Activated T-cell treated with anti-CD3 and anti-CD28 coated beads, Interleukin-2, amount 50 U/mL, for 24 hours (primary cell): ENCODE results near the gene SMC3.
"Not testable (repeated sequence)": the region's sequence is repeated elsewhere in the genome, so short reads cannot be mapped to it uniquely, and the experiment has no call there.

Experiments
- DNase-seq: peaks from one replicate; pipeline ENCODE4 v3.0.0-alpha.2; 2020
- H3K27ac Mint-ChIP-seq: 2 replicates; pipeline ENCODE4 v1.8.0; 2020; ENCODE audit warnings: mild to moderate bottlenecking, mixed read lengths
- H3K27me3 Mint-ChIP-seq: 2 replicates; pipeline ENCODE4 v1.8.0; 2020; ENCODE audit warnings: mixed read lengths
- H3K36me3 Mint-ChIP-seq: 2 replicates; pipeline ENCODE4 v1.8.0; 2020; ENCODE audit warnings: low read depth, mixed read lengths
- H3K4me1 Mint-ChIP-seq: 2 replicates; pipeline ENCODE4 v1.8.0; 2020; ENCODE audit warnings: low read depth, mixed read lengths
- H3K4me3 Mint-ChIP-seq: 2 replicates; pipeline ENCODE4 v1.8.0; 2020; ENCODE audit warnings: mild to moderate bottlenecking, moderate library complexity, mixed read lengths
- H3K9me3 Mint-ChIP-seq: 2 replicates; pipeline ENCODE4 v1.8.0; 2020; ENCODE audit warnings: mixed read lengths

SMC3 gene

GRCh38 chr10:110591760-110592159 lies 24.3 kb downstream of the SMC3 start:
- no peak overlapping the region for H3K27ac Mint-ChIP-seq
- peaks cover 5% of the 10 kb centered on the region for H3K4me1 Mint-ChIP-seq
- H3K27me3 Mint-ChIP-seq = no peaks in the 10 kb centered on the region
- H3K36me3 Mint-ChIP-seq = peaks cover 93% of the 10 kb centered on the region
- no peak for DNase-seq
- no peaks in the 10 kb centered on the region for H3K9me3 Mint-ChIP-seq
- no peak overlapping the region for H3K4me3 Mint-ChIP-seq

GRCh38 chr10:110597476-110597875 lies 30.0 kb downstream of the SMC3 start:
- Mint-ChIP-seq H3K36me3 (peaks cover 91% of the 10 kb centered on the region), H3K4me3 (no peak overlapping the region), H3K4me1 (peaks cover 5% of the 10 kb centered on the region), H3K9me3 (no peaks in the 10 kb centered on the region), H3K27me3 (no peaks in the 10 kb centered on the region), H3K27ac (no peak overlapping the region)
- no peak for DNase-seq

DNA sequence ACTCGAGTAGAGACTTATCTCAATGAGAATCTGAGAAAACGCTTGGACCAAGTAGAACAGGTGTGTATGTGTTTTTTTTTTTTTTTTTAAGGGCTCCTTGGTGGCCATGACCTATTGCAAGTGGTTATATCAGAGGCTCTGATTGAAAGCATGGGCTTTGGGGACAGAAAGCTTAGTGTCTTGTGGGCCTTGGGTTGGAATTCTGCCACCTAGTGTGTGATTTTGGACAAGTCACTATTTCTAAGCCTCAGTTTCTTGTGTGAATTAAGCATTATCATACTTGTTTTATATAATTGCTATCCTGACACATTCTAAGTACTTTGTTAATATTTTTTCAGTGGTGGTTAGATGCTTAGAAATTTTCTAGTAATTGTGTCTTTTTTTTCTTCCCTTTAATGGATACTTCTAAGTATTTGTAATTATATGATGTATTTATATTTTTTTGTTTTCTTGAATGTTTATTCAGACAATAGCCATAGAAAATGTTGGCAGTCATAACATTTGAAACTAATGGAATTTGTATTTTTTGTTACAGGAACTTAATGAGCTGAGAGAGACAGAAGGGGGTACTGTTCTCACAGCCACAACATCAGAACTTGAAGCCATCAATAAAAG lies 33.1 kb downstream of the SMC3 start:
- Mint-ChIP-seq H3K4me1 (no peaks in the 10 kb centered on the region), H3K36me3 (peaks cover 92% of the 10 kb centered on the region), H3K27me3 (no peaks in the 10 kb centered on the region), H3K9me3 (no peaks in the 10 kb centered on the region), H3K27ac (no peak overlapping the region), H3K4me3 (no peak overlapping the region)
- no peak for DNase-seq

DNA sequence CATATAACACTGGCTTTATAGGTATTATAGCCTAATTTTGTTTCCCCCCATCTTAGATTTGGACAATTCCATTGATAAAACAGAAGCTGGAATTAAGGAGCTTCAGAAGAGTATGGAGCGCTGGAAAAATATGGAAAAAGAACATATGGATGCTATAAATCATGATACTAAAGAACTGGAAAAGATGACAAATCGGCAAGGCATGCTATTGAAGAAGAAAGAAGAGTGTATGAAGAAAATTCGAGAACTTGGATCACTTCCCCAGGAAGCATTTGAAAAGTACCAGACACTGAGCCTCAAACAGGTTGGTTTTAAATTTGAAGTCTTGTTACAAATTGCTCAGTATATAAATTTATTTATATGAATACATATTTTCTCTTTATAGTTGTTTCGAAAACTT lies 34.1 kb downstream of the SMC3 start:
- Mint-ChIP-seq H3K4me1 (no peaks in the 10 kb centered on the region), H3K9me3 (no peaks in the 10 kb centered on the region), H3K36me3 (peaks cover 90% of the 10 kb centered on the region), H3K27me3 (no peaks in the 10 kb centered on the region), H3K27ac (no peak overlapping the region), H3K4me3 (no peak overlapping the region)
- DNase-seq = no peak

DNA sequence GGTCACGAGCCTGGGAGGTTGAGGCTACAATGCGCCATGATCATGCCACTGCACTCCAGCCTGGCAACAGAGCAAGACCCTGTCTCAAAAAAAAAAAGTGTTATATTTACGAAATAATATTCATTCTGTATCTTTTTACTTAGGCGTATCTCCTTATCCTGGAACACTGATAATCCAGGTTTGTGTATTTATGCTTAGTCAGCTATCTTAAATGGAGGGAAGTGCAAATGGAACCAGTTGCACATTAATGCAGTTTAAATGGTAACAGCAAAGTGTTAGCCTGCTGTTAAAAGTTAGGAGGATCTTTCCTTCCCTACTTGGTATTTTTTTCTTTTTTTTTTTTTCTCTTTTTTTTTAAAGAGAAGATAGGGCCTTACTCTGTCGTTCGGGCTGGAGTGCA lies 40.6 kb downstream of the SMC3 start:
- no peak for DNase-seq
- H3K27me3 Mint-ChIP-seq = no peaks in the 10 kb centered on the region
- peaks cover 54% of the 10 kb centered on the region for H3K36me3 Mint-ChIP-seq
- H3K9me3 Mint-ChIP-seq = no peaks in the 10 kb centered on the region
- H3K4me3 Mint-ChIP-seq = no peak overlapping the region
- peaks cover 17% of the 10 kb centered on the region for H3K4me1 Mint-ChIP-seq
- H3K27ac Mint-ChIP-seq = no peak overlapping the region

DNA sequence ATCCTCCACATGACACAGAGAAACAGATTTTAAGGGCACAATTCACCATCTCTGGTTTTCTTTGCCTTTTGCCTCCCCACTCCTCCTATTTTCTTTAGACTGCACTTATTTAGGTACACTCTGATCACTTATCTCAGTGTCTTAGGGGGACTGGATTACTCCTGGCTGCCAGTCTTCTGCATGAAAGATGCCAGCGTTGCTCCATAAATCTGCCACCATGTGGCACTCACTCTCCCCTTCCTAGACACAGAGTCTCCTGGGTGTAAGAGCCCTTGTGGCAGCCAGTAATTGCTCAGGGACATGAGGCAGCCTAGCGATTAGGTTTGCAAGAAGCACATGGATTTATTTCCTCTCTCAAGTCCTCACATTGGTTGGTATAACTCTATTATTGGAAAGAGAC lies 42.1 kb downstream of the SMC3 start:
- Mint-ChIP-seq H3K36me3 (peaks cover 42% of the 10 kb centered on the region), H3K4me1 (peaks cover 32% of the 10 kb centered on the region), H3K27me3 (no peaks in the 10 kb centered on the region), H3K27ac (no peak overlapping the region), H3K4me3 (no peak overlapping the region), H3K9me3 (no peaks in the 10 kb centered on the region)
- DNase-seq = no peak

DNA sequence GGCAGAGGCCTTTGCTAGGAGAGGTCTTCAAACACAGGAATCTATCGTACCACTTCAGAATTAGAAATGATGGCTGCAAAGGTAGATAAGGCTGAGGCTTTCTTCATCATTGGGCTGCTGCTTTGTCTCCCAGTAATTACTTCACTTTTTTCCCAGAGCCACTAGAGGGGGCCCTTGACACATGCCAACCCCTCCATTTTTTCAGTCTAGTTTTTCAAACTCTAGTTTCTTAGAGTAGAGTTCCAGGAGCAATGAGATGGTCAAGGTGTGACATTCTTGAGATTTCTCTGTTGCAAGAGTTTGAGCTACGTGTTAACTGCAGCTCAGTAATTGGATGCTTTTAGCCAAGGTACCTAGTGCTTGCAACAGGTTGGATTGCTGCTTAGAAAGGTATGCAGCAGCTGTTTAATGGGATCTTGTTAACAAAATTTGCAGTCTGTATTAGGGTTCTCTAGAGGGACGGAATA lies 42.8 kb downstream of the SMC3 start:
- DNase-seq = no peak
- Mint-ChIP-seq H3K27ac (no peak overlapping the region), H3K36me3 (peaks cover 34% of the 10 kb centered on the region), H3K9me3 (no peaks in the 10 kb centered on the region), H3K27me3 (no peaks in the 10 kb centered on the region), H3K4me3 (no peak overlapping the region), H3K4me1 (peaks cover 39% of the 10 kb centered on the region)

- peaks cover 30% of the 10 kb centered on the region for H3K36me3 Mint-ChIP-seq
- not testable (repeated sequence) for H3K27ac Mint-ChIP-seq
Measured at GRCh38 chr10:110610781-110611180, 43.3 kb downstream of the SMC3 start.

GRCh38 chr10:110612087-110612486 lies 44.6 kb downstream of the SMC3 start:
- no peak for DNase-seq
- H3K36me3 Mint-ChIP-seq = peaks cover 20% of the 10 kb centered on the region
- H3K4me3 Mint-ChIP-seq = no peak overlapping the region
- H3K9me3 Mint-ChIP-seq = no peaks in the 10 kb centered on the region
- H3K4me1 Mint-ChIP-seq = peaks cover 50% of the 10 kb centered on the region
- H3K27me3 Mint-ChIP-seq = no peaks in the 10 kb centered on the region
- peak overlapping the region; percentile 19 for H3K27ac Mint-ChIP-seq

More at GRCh38 chr10:110610781-110611180, 43.3 kb downstream of the SMC3 start:
- not testable (repeated sequence) for H3K27me3 Mint-ChIP-seq, H3K4me3 Mint-ChIP-seq, DNase-seq, H3K9me3 Mint-ChIP-seq
- H3K4me1 Mint-ChIP-seq = peaks cover 42% of the 10 kb centered on the region

GRCh38 chr10:110612629-110613028 lies 45.1 kb downstream of the SMC3 start:
- peaks cover 15% of the 10 kb centered on the region for H3K36me3 Mint-ChIP-seq
- H3K9me3 Mint-ChIP-seq = no peaks in the 10 kb centered on the region
- H3K27me3 Mint-ChIP-seq = no peaks in the 10 kb centered on the region
- peak overlapping the region; percentile 27 for H3K27ac Mint-ChIP-seq
- H3K4me3 Mint-ChIP-seq = no peak overlapping the region
- peaks cover 55% of the 10 kb centered on the region for H3K4me1 Mint-ChIP-seq
- no peak for DNase-seq

GRCh38 chr10:110613341-110613995 lies 46.0 kb downstream of the SMC3 start:
- peaks cover 64% of the 10 kb centered on the region for H3K4me1 Mint-ChIP-seq
- no peak for DNase-seq
- peaks cover 6% of the 10 kb centered on the region for H3K36me3 Mint-ChIP-seq
- no peak overlapping the region for H3K4me3 Mint-ChIP-seq
- no peaks in the 10 kb centered on the region for H3K27me3 Mint-ChIP-seq
- H3K27ac Mint-ChIP-seq = peak overlapping the region; percentile 35
- no peaks in the 10 kb centered on the region for H3K9me3 Mint-ChIP-seq

GRCh38 chr10:110613996-110614495 lies 46.6 kb downstream of the SMC3 start:
- DNase-seq = no peak
- H3K9me3 Mint-ChIP-seq = no peaks in the 10 kb centered on the region
- H3K4me1 Mint-ChIP-seq = peaks cover 69% of the 10 kb centered on the region
- peak overlapping the region; percentile 35 for H3K27ac Mint-ChIP-seq
- H3K4me3 Mint-ChIP-seq = no peak overlapping the region
- no peaks in the 10 kb centered on the region for H3K27me3 Mint-ChIP-seq
- H3K36me3 Mint-ChIP-seq = peaks cover 3% of the 10 kb centered on the region

- no peak overlapping the region for H3K4me3 Mint-ChIP-seq
- DNase-seq = no peak
- no peaks in the 10 kb centered on the region for H3K27me3 Mint-ChIP-seq
- peaks cover 75% of the 10 kb centered on the region for H3K4me1 Mint-ChIP-seq
- no peaks in the 10 kb centered on the region for H3K9me3 Mint-ChIP-seq
- H3K36me3 Mint-ChIP-seq = peaks cover 3% of the 10 kb centered on the region
- peak overlapping the region; percentile 15 for H3K27ac Mint-ChIP-seq
Measured at GRCh38 chr10:110615057-110615747, 47.7 kb downstream of the SMC3 start.

GRCh38 chr10:110616493-110617033 lies 49.1 kb downstream of the SMC3 start:
- Mint-ChIP-seq H3K4me3 (no peak overlapping the region), H3K27ac (peak overlapping the region; percentile 3), H3K27me3 (no peaks in the 10 kb centered on the region), H3K36me3 (no peaks in the 10 kb centered on the region), H3K4me1 (peaks cover 72% of the 10 kb centered on the region), H3K9me3 (peaks cover 2% of the 10 kb centered on the region)
- no peak for DNase-seq
